ENCODE results near the gene MEF2A. TPM values are rescaled to one million over a fixed set of nuclear protein-coding genes. Genes with fewer than 3 reads are reported as not detected.

MEF2A gene
- total and polyA plus RNA-seq, 10 of the 15 experiments (the other 5 are each of a cell fraction or from before 2014, with no cell fraction given), result 7.2 to 46.7 (median 35.9) TPM

- no peak for FAIRE-seq
- ChIA-PET RAD21 (ENCODE audit: unreplicated experiment) (no interaction called here), POLR2A (no interaction called here), SMC1A (ENCODE audit: uncharacterized antibody, unreplicated experiment) (no interaction called here), CTCF (interaction anchor here (2.0 kb wide), 1 partner anchor 450 kb away, joined by 6 read pairs; no protein-coding TSS in a partner anchor)
- no peak for DNase-seq (ENCODE audit: low read depth, low spot score)
- in situ Hi-C loops (cut with MboI), result no loop called here
- Histone ChIP-seq H4K20me1 (ENCODE audit: control insufficient read depth, insufficient read depth) (no peaks in the 10 kb centered on the region), H3K4me3 (no peak overlapping the region), H3K27me3 (replicated peaks in 1 of 2; ENCODE audit: control insufficient read depth in 2 of 2, insufficient read depth in 2 of 2, low read length in 1 of 2) (no peaks in the 10 kb centered on the region), H3K4me2 (ENCODE audit: control insufficient read depth, insufficient read depth) (no peak overlapping the region), H3K79me2 (ENCODE audit: control insufficient read depth, insufficient read depth, low read length) (no peaks in the 10 kb centered on the region), H3K9me3 (replicated peaks; ENCODE audit: control insufficient read depth, insufficient read depth, low read length) (no peaks in the 10 kb centered on the region; the same call in 2 of the 3 replicates), H3K4me1 (ENCODE audit: control insufficient read depth, insufficient read depth, low read length) (peaks cover 33% of the 10 kb centered on the region), H3K9ac (ENCODE audit: control insufficient read depth, insufficient read depth, low read length) (no peak overlapping the region), H2AFZ (ENCODE audit: control insufficient read depth, low read depth, low read length) (no peak overlapping the region), H3K27ac (ENCODE audit: control insufficient read depth, insufficient read depth) (no peak overlapping the region), H3K36me3 (ENCODE audit: control insufficient read depth in 2 of 2, insufficient read depth in 2 of 2, low read length in 1 of 2) (no peaks in the 10 kb centered on the region)
- intact Hi-C loops (cut with micrococcal nuclease; ENCODE audit: unreplicated experiment), result no loop called here
- WGBS (ENCODE audit: insufficient coverage, insufficient replicate concordance, low lambda C conversion rate, missing lambda C conversion rate), result 100% methylated on average over 3 of the region's 3 CpGs
- TF ChIP-seq TCF3 (IDR thresholded peaks at IDR 0.05; ENCODE audit: borderline replicate concordance, insufficient read depth, low read depth, low read length) (no peak), ZNF207 (IDR thresholded peaks at IDR 0.05; ENCODE audit: borderline replicate concordance) (no peak), FOXK2 (IDR thresholded peaks at IDR 0.05) (no peak), SKIL (IDR thresholded peaks at IDR 0.05; ENCODE audit: low read depth, poor library complexity, severe bottlenecking) (no peak), NRF1 (conservative IDR thresholded peaks at IDR 0.05; ENCODE audit: low read depth, low read length) (no peak), CREM (IDR thresholded peaks at IDR 0.05; ENCODE audit: low read depth) (no peak), STAT1 (conservative IDR thresholded peaks at IDR 0.05) (no peak), CUX1 (IDR thresholded peaks at IDR 0.05; ENCODE audit: insufficient replicate concordance, low read depth, low read length) (no peak), E4F1 (IDR thresholded peaks at IDR 0.05; ENCODE audit: borderline replicate concordance, partially characterized antibody) (no peak), STAT3 (IDR thresholded peaks at IDR 0.05; ENCODE audit: low read depth, low read length) (no peak), RUNX3 (IDR thresholded peaks at IDR 0.05; ENCODE audit: low read length) (no peak), NR2C2 (IDR thresholded peaks at IDR 0.05; ENCODE audit: borderline replicate concordance, control insufficient read depth, insufficient read length, low read depth) (no peak), RB1 (IDR thresholded peaks at IDR 0.05; ENCODE audit: borderline replicate concordance) (no peak), EP300 (IDR thresholded peaks at IDR 0.05; ENCODE audit: borderline replicate concordance in 1 of 2, control insufficient read depth in 1 of 2, low read depth in 2 of 2, low read length in 2 of 2) (no peak), GABPA (IDR thresholded peaks at IDR 0.05; ENCODE audit: low read depth) (no peak)
- ATAC-seq, result no peak
- no TSS peak for BruUV-seq (replicated peaks)
Measured at GRCh38 chr15:99722406-99722805, 156.6 kb downstream of the MEF2A start.
